Peyer's patch (tissue), 4 donors: ENCODE measurements around the gene PSMD9. TPM values are rescaled to one million over a fixed set of nuclear protein-coding genes. Genes with fewer than 3 reads are reported as not detected.
"Not testable (repeated sequence)": the region's sequence is repeated elsewhere in the genome, so short reads cannot be mapped to it uniquely, and the experiment has no call there.

Experiments
- DNase-seq, 3 donors: peaks; one replicate each; pipeline ENCODE4 v3.0.0-alpha.2; 2017 to 2019
- H3K27ac ChIP-seq, 4 donors: fragments of 200-600 bp; sonication (generic); one replicate each; pipeline ENCODE4 v1.5.1; 2016 to 2019
- H3K27me3 ChIP-seq, 2 donors: fragments of 200-600 bp; sonication (generic); one replicate each; pipeline ENCODE4 v1.5.1; 2019
- H3K36me3 ChIP-seq, 3 donors: fragments of 200-600 bp; sonication (generic); one replicate each; pipeline ENCODE4 v1.5.1; 2016 to 2019
- H3K4me1 ChIP-seq, 4 donors: fragments of 200-600 bp; sonication (generic); one replicate each; pipeline ENCODE4 v1.5.1; 2016 to 2019
- H3K4me3 ChIP-seq, 4 donors: fragments of 200-600 bp; sonication (generic); 1 replicate in 3 of 4; 2 replicates in 1 of 4; pipeline ENCODE4 v1.5.1; 2016 to 2019; ENCODE audit warnings: mild to moderate bottlenecking in 1 of 4
- H3K9me3 ChIP-seq, 4 donors: fragments of 200-600 bp; sonication (generic); one replicate each; pipeline ENCODE4 v1.5.1; 2016 to 2019; ENCODE audit warnings: mild to moderate bottlenecking in 1 of 4
- CTCF ChIP-seq, 6 experiments: fragments of 450-650 bp in 4 of 6; fragments of 200-600 bp in 2 of 6; sonication (generic) in 1 of 6; IDR thresholded peaks; one replicate each; pipeline ENCODE4 v1.5.1; 2017 to 2019; ENCODE audit warnings: antibody characterized with exemption in 6 of 6, mild to moderate bottlenecking in 3 of 6, moderate library complexity in 1 of 6
- POLR2A ChIP-seq, 2 donors: fragments of 450-650 bp; IDR thresholded peaks; one replicate each; pipeline ENCODE4 v1.5.1; 2017; ENCODE audit warnings: antibody characterized with exemption in 2 of 2, mild to moderate bottlenecking in 2 of 2, moderate library complexity in 2 of 2
- total RNA-seq, 4 donors: library from RNA; depleted of rRNA; stranded (reverse); fragments of >200 nt; gene quantifications; one replicate each; pipeline ENCODE4 v1.1.0, GENCODE V29; 2016

Gene PSMD9
- total RNA-seq, 4 donors from 2014 or later: 33.1 to 47.7 (median 37.8) TPM

- H3K27me3 ChIP-seq: no peaks in the 10 kb centered on the region
- H3K36me3 ChIP-seq: peaks cover 0 to 10% (median 0%) of the 10 kb centered on the region in 3 donors
- no peak for TF ChIP-seq CTCF (IDR thresholded peaks at IDR 0.05)
- TF ChIP-seq POLR2A (IDR thresholded peaks at IDR 0.05): no peak
- no peak for DNase-seq
- H3K9me3 ChIP-seq: no peaks in the 10 kb centered on the region
- H3K4me3 ChIP-seq: no peak overlapping the region
- no peak overlapping the region for H3K27ac ChIP-seq
- H3K4me1 ChIP-seq: peaks cover 0 to 5% (median 4%) of the 10 kb centered on the region in 4 donors
Observed at GRCh38 chr12:121921066-121921465, 32.5 kb downstream of the PSMD9 start.

DNA sequence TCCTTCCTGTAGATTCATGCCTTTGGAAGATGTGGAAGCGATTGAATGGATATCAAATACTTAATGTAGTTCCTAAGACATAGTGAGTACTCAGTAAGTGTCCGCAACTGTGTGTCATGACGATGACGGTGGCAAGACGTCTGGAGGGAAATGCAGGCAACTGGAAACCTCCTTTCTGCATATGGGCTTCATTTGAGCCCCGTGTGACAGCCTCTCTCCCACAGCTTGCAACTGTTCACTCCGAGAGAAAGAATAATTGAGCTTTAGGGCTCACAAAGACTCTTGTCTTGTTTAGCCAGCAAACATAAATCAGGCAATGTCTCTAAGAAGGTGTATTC, 36.7 kb downstream of the PSMD9 start:
- no peaks in the 10 kb centered on the region for H3K36me3 ChIP-seq
- no peak overlapping the region for H3K4me3 ChIP-seq
- peak overlapping the region in 2 of 4 donors; percentile 30 to 44 for H3K27ac ChIP-seq
- no peaks in the 10 kb centered on the region for H3K4me1 ChIP-seq
- H3K27me3 ChIP-seq: no peaks in the 10 kb centered on the region
- no peaks in the 10 kb centered on the region for H3K9me3 ChIP-seq
- no peak for TF ChIP-seq CTCF (IDR thresholded peaks at IDR 0.05)
- no peak for TF ChIP-seq POLR2A (IDR thresholded peaks at IDR 0.05)
- no peak for DNase-seq

GRCh38 chr12:121926874-121927706, 38.5 kb downstream of the PSMD9 start:
- DNase-seq: peak in 1 of 3 donors; percentile 32
- no peaks in the 10 kb centered on the region for H3K9me3 ChIP-seq
- no peak overlapping the region for H3K27ac ChIP-seq
- H3K4me3 ChIP-seq: no peak overlapping the region
- H3K4me1 ChIP-seq: no peaks in the 10 kb centered on the region
- H3K36me3 ChIP-seq: no peaks in the 10 kb centered on the region
- no peaks in the 10 kb centered on the region for H3K27me3 ChIP-seq
- no peak for TF ChIP-seq CTCF (IDR thresholded peaks at IDR 0.05)
- TF ChIP-seq POLR2A (IDR thresholded peaks at IDR 0.05): no peak

DNA sequence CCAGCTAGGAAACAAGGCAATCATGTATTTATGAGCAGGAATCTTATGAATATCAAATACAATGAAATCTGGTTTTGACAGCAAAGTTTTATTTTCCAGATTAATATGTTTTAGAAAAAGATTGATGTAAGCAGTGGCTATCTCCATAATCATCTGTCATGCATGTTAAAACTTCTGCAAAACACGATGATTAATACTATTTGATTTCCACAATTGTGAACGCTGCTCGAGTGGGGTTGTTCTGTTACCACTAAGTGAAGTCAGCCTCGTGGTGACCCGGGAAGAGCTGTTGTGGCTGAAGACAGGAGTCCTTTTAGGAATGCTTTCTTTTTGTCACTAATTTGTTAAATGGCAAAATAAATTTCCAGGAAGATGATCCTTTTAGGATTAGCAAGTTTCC, 39.2 kb downstream of the PSMD9 start:
- no peaks in the 10 kb centered on the region for H3K27me3 ChIP-seq
- H3K36me3 ChIP-seq: no peaks in the 10 kb centered on the region
- no peaks in the 10 kb centered on the region for H3K9me3 ChIP-seq
- no peak for DNase-seq
- no peak overlapping the region for H3K4me3 ChIP-seq
- no peaks in the 10 kb centered on the region for H3K4me1 ChIP-seq
- H3K27ac ChIP-seq: no peak overlapping the region
- TF ChIP-seq CTCF (IDR thresholded peaks at IDR 0.05): no peak
- no peak for TF ChIP-seq POLR2A (IDR thresholded peaks at IDR 0.05)

DNA sequence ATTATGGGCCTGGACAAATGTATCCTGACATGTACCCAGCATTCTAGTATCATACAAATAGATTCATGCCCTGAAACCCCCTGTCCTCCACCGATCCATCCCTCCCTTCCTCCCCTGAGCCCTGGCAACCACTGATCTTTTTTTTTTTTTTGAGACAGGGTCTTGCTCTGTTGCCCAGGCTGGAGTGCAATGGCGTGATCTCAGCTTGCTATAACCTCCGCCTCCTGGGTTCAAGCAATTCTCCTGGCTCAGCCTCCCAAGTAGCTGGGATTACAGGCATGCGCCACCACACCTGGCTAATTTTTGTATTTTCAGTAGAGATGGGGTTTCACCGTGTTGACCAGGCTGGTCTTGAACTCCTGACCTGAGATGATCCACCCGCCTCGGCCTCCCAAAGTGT, 41.0 kb downstream of the PSMD9 start:
- not testable (repeated sequence) for DNase-seq, H3K4me1 ChIP-seq

GRCh38 chr12:121930862-121931261, 42.3 kb downstream of the PSMD9 start:
- Histone ChIP-seq H3K36me3 (no peaks in the 10 kb centered on the region), H3K4me3 (no peak overlapping the region), H3K27me3 (no peaks in the 10 kb centered on the region), H3K27ac (no peak overlapping the region), H3K4me1 (no peaks in the 10 kb centered on the region), H3K9me3 (no peaks in the 10 kb centered on the region)
- no peak for TF ChIP-seq CTCF (IDR thresholded peaks at IDR 0.05)
- TF ChIP-seq POLR2A (IDR thresholded peaks at IDR 0.05): no peak
- DNase-seq: no peak

More for the DNA sequence above, 41.0 kb downstream of the PSMD9 start:
- not testable (repeated sequence) for H3K27me3 ChIP-seq, H3K36me3 ChIP-seq, H3K4me3 ChIP-seq, H3K27ac ChIP-seq, H3K9me3 ChIP-seq
